Activated T-cell treated with anti-CD3 and anti-CD28 coated beads for 1 hour (primary cell): ENCODE results near the gene CNTNAP2.

ENCODE experiments used
- DNase-seq: peaks from one replicate; pipeline ENCODE4 v3.0.0-alpha.2; 2020; ENCODE audit warnings: low read depth

CNTNAP2 gene

DNA sequence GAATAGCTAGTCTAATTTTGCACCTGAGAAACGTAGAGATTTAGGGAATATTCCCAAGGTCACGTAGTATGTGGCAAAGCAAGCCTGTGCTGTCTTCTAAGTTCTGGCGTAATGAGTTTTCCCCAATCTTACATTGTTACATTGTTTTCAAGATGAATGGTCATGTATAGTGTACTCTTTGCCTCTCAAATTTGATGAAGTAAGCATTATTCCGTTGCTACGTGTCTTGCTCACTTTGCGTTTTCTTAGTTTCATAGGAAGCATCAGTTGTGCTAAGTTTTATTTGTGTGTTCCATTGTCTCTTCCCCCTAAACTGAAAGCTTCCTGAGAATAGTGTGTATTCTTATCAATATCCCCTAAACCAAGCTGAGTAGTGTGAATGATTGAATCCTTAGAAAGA is 1836.3 kb downstream of the CNTNAP2 start:
- no peak for DNase-seq

GRCh38 chr7:147968046-147968610 is 1851.5 kb downstream of the CNTNAP2 start:
- DNase-seq, result no peak

DNA sequence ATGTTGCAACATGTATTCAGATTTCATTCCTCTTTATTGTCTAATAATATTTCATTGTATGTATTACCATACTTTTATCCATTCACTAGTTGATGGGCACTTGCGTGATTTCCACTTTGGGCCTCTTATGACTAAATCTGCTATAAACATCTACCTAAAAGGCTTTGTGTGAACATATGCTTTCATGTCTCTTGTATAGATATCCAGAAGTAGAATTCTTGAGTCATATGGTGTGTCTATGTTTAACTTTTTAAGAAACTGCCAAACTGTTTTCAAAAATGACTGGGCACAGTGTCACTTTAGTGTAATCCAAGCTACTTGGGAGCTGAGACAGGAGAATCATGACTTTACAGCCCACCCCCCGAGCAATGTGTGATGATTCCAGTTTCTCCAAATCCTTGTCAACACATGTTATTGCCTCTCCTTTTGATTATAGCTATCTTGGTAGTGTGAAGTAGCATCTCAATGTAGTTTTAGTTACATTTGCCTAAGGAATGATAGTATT is 1855.1 kb downstream of the CNTNAP2 start:
- no peak for DNase-seq

DNA sequence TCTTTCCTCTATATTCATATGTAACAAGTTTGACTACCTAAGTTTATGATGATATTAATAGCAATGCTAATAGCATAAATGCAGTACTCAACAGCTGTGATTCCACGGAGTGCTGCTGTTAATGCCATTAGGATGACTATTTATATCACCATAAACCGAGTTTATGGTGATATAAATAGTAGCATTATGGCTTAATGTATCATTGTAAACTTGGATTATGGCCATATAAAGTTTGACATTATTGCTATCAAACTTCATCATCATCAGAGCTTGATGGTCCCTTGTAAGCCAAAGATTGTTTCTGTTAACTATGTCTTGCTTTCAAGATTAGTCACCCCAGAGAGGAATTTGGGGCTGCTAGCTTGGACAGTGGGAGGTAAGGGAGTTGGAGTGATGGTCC is 1861.6 kb downstream of the CNTNAP2 start:
- no peak for DNase-seq

DNA sequence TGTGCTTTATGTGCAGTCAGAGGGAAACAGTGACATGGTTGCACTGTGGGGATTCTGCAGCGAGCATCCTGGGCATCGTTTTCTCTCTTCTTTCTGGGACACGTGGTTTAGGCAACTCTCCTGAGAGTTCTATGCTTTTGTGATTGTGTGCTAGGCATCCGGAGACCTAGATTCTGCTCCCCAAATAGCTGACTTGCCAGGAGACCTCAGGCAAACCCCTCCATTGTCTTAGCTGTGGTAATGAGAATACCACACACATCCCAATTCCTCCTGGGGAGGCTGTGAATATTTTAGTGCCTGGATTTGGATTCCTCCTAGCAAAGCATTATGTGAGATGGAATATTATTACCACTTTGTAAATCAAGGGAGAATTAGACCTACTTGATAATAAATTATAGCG is 1862.0 kb downstream of the CNTNAP2 start:
- DNase-seq, result no peak

- DNase-seq, result no peak
Measured at GRCh38 chr7:147980826-147981813, 1864.5 kb downstream of the CNTNAP2 start.

- DNase-seq, result no peak
Measured at GRCh38 chr7:147982307-147982706, 1865.7 kb downstream of the CNTNAP2 start.

DNA sequence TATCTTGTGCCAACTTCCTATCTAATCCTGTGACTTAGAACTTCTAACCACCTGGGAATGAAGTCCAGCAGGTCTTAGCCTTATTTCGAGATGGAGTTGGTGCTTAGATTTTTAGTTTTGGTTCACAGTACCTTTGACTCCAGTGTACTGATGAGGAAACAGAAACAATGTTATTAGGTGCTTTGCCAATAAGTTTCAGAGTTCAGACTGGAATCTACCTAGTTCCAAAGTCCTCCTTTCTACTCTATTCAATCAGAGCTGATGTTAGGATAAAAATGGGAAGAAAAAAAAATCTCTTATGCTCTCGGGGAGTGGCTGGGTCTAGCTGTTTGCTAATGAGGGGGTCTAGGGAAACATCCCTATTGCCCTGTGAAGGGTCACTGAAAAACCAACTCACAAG is 1867.7 kb downstream of the CNTNAP2 start:
- DNase-seq, result no peak

GRCh38 chr7:147990079-147990478 is 1873.5 kb downstream of the CNTNAP2 start:
- DNase-seq, result no peak

DNA sequence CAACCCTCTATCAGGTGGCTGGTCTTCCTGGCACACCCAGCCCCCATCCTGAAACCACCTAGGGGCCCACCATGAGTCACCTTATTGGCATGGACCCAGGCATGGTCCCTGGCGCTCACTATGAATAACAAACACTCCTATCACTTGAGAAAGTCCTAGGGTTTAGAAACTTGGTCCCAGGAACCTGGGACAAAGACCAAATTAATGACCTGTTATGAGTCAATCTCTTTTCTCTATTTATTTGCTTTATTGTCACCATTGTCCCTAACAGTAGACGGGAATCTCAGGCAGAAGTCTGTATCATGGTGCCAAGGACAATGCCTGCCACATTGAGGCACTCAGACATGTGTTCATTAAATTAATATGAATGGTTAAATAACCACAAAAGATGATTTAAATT is 1874.3 kb downstream of the CNTNAP2 start:
- no peak for DNase-seq

DNA sequence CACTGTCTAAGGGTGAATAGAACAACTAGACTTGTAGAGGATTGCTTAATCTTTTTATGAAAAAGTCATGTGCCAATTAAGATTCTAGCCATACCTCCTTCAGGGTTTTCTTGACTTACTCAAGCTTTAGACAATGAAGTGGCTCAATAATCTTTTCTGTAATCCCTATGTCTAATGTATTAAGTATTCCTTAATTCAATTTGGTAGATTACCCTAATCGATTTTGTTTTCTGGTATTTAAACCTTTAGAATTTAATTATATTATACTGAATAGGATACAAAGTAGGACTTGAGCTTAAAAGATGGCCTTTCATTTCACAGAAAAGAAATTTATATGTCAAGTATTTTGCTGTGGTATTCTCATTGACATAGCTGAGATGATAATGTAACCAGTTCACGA is 1876.1 kb downstream of the CNTNAP2 start:
- no peak for DNase-seq

DNA sequence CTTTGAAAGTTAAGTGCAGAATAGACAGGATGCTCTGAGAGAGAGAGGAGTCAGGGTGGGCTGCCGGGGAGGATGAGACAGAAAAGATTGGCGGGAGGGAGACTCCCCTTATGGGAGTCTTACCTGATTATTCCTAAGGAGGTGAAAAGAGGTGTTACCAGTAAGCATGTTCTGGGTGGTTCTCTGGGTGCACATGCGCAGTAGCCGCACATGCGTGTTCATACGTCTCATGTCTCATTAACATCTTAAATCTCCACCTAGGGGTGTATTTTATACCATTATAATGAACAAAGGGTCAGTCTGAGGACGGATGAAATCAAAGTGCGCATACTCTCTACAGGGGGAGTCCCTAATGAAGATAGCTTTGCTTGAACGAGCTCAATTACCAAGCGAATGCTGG is 1881.0 kb downstream of the CNTNAP2 start:
- DNase-seq, result no peak

DNA sequence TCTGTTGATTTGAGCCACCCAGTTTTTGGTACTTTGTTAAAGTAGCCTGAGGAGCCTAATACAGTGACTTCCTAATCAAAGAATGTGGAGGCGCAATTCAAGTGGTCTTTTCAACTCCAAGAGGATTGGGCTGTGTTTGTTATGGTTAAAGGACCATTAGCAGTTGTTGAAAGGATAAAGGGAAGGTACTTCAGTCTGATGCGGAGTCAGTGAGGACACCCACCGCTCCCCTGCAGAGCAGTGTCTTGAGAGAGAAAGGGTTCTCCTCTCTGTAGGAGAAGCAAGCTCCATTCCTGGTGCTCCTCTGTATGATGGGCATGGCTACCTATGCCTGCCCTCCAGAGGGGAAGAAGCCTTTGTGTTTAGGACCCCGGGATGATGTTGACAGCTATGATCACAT is 1883.4 kb downstream of the CNTNAP2 start:
- DNase-seq, result no peak

DNA sequence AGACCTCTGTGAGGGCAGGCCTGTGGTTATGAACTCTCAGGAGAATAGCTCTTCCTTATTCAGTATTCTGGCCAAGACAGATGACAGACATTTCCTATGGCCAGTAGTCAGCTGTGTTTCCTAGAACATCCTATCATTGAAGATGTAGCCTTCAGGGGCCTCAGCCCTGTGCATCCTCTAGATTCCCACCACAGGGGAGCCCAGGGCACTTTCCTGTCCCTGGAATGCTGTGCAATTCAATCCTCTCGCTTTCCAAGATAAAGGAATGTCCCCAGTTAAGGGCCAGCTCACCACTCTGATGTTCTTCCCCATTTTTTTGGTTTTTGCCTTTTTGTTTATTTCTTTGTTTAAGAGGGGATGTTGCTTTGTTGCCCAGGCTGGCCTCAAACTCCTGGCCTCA is 1895.2 kb downstream of the CNTNAP2 start:
- no peak for DNase-seq

GRCh38 chr7:148014001-148014400 is 1897.4 kb downstream of the CNTNAP2 start:
- DNase-seq, result no peak

- no peak for DNase-seq
Measured at GRCh38 chr7:148014541-148014940, 1897.9 kb downstream of the CNTNAP2 start.

DNA sequence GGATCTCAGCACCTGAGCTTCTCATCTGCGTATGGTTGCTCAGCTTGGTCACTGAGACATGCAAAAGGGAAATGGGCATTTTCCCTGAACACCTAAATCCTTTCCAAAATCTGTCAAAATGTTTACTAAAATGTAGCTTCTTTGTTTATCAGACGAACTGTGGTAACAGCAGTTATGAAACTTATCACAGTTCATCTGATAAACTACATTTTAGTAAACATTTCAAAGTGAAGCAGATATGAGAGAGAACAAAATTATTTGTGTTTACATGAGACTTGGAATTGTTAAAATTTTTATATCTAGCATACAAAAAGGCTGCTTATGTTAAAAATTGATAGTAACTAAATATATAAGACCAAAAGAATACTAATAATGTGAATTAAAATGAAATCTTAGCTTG is 1900.5 kb downstream of the CNTNAP2 start:
- no peak for DNase-seq

- no peak for DNase-seq
Measured at GRCh38 chr7:148020679-148021078, 1904.1 kb downstream of the CNTNAP2 start.

DNA sequence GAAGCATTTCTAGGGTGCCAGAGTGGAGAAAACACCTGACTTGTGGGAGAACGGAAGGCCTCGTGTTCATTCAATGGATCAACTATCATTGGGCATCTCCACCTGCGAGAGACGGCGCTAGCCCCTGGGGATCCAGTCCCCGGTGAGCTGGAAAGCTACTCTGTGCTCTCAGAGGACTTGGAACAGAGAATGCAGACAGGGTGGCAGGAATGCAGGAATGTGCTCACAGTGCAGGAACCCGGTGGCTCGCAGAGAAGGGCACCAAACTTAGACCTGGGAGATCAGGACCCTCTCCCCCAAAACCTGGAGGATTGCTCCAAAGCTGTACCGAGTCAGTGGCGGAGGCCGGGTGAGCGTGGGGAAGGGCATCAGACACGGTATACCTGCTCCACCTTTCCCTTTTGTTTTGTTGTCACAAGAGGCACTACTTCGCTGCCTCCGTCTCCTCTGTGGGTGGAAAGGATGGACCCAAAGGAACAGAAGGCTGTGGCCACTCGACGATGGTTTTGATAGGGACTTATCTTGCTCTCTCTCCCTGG is 1905.0 kb downstream of the CNTNAP2 start:
- no peak for DNase-seq

GRCh38 chr7:148022832-148023231 is 1906.2 kb downstream of the CNTNAP2 start:
- DNase-seq, result no peak

DNA sequence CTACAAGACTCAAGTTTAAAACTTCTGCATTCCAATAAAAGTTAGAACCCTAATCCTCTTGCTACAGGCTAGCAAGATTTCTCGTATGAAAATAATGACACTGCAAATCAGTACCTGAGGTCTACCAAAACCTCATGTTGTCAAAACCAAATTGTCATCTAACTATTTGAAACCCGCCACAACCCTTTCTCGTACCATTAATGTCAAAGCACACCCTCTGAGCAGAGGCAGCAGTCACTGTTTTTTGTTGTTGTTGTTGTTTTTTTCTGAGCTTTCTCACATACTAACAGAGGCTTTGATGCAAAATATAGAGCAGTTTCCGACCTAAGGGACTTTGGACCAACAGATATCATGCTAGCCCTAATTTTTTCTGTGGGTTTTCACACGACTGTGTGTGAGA is 1910.1 kb downstream of the CNTNAP2 start:
- DNase-seq, result no peak

DNA sequence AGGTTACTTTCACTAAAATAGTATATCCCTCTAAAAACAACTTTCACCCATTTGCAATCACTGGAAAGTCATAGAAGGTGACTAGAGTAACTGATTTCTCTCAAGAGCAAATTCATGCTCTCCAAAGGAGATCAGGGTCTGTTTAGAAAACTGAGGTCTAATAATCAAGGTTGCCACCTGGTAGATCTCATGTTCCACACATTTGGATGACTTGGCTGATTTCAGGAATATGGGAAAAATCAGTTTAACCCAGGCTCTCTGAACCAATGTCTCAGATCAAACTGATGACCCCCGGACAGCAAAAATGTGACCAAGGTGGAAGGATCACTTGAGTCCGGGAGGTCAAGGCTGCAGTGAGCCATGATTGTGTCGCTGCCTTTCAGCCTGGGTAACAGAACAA is 1911.6 kb downstream of the CNTNAP2 start:
- no peak for DNase-seq

- DNase-seq, result no peak
Measured at GRCh38 chr7:148031019-148031418, 1914.4 kb downstream of the CNTNAP2 start.
